Heart left ventricle (tissue), 16 donors: ENCODE results near the gene STARD9. TPM values are rescaled to one million over a fixed set of nuclear protein-coding genes. Genes with fewer than 3 reads are reported as not detected.
"Not testable (repeated sequence)": the region's sequence is repeated elsewhere in the genome, so short reads cannot be mapped to it uniquely, and the experiment has no call there.

Experiments
- ATAC-seq, 4 donors: fragments of 200-7000 bp; cut with Tn5 transposase; one replicate each; pipeline ENCODE4 v1.9.1; 2020 to 2022; ENCODE audit warnings: moderate library complexity in 4 of 4, mild to moderate bottlenecking in 3 of 4, moderate number of reproducible peaks in 1 of 4
- DNase-seq, 5 donors: peaks; one replicate each; pipeline ENCODE4 v3.0.0-alpha.2; 2020
- H3K27ac ChIP-seq, 12 donors: fragments of 200-600 bp; sonication (generic) in 4 of 12; one replicate each; pipeline versions ENCODE4 v1.5.0 to v1.8.0; 2016 to 2022; ENCODE audit warnings: mild to moderate bottlenecking in 2 of 12
- H3K27me3 ChIP-seq, 9 donors: fragments of 200-600 bp; sonication (generic) in 2 of 9; one replicate each; pipeline versions ENCODE4 v1.5.1 to v1.8.0; 2016 to 2022; ENCODE audit warnings: mild to moderate bottlenecking in 3 of 9
- H3K36me3 ChIP-seq, 9 donors: fragments of 200-600 bp; sonication (generic) in 2 of 9; one replicate each; pipeline versions ENCODE4 v1.5.0 to v1.8.0; 2018 to 2022; ENCODE audit warnings: mild to moderate bottlenecking in 2 of 9
- H3K4me1 ChIP-seq, 12 donors: fragments of 200-600 bp; sonication (generic) in 4 of 12; one replicate each; pipeline versions ENCODE4 v1.5.0 to v1.8.0; 2016 to 2022; ENCODE audit warnings: mild to moderate bottlenecking in 3 of 12
- H3K4me3 ChIP-seq, 12 donors: fragments of 200-600 bp; sonication (generic) in 4 of 12; one replicate each; pipeline versions ENCODE4 v1.5.0 to v1.8.0; 2017 to 2022; ENCODE audit warnings: mild to moderate bottlenecking in 9 of 12, moderate library complexity in 4 of 12
- H3K9me3 ChIP-seq, 12 donors: fragments of 200-600 bp; sonication (generic) in 4 of 12; one replicate each; pipeline versions ENCODE4 v1.5.0 to v1.8.0; 2016 to 2022; ENCODE audit warnings: mild to moderate bottlenecking in 1 of 12
- CTCF ChIP-seq, 12 donors: fragments of 200-600 bp; sonication (generic) in 4 of 12; IDR thresholded peaks; one replicate each; pipeline versions ENCODE4 v1.5.0 to v1.8.0; 2018 to 2022; ENCODE audit warnings: antibody characterized with exemption in 12 of 12, mild to moderate bottlenecking in 5 of 12
- POLR2A ChIP-seq, 2 donors: fragments of 450-650 bp; IDR thresholded peaks; one replicate each; pipeline ENCODE4 v1.6.1; 2017; ENCODE audit warnings: antibody characterized with exemption in 2 of 2, mild to moderate bottlenecking in 2 of 2, moderate library complexity in 2 of 2
- WGBS, 4 donors: extraction: QIAGEN DNeasy Blood & Tissue Kit in 2 of 4; methylation state at CpG; one replicate each; pipeline versions ENCODE4 v1.1.5 to v1.1.7; 2013 to 2018; 5-methylcytosine and 5-hydroxymethylcytosine counted together
- intact Hi-C, 10 donors: fragments of 100-400 bp; cut with DNase I; formaldehyde crosslinking; loops; one replicate each; pipeline versions ENCODE4 v1.11.1 to v1.14.2; 2022
- polyA plus RNA-seq, 2 donors: library from polyadenylated mRNA; stranded (reverse); fragments of 200-250 nt; gene quantifications; one replicate each; pipeline ENCODE4 v1.2.3, GENCODE V29; 2013
- total RNA-seq, 9 donors: library from RNA; depleted of rRNA in 2 of 9; stranded (reverse); fragments of >200 nt in 2 of 9; fragmentation: NEBNext Ultra II Directional in 3 of 9; extraction: Animal tissue kit (Norgen Biotek cat#: 25700) in 3 of 9; gene quantifications; one replicate each; pipeline versions ENCODE4 v1.1.0 to v1.2.4, GENCODE V29; 2016 to 2023
- donor health status: ischemic (EF 13 %, LVEDD 7.1; RV severe dilation, severe dysfunction).
- donor health status: healthy with polysubstance abuse.
- donor health status: DM: no; HTN: yes; CAD: no.
- donor health status: DM: no; HTN: no; CAD: no.
- donor health status: ischemic (EF 25% LVEDD 6.9; RV normal size, moderate dysfunction).
- donor health status: ischemic (EF 25% LVEDD 5.7; RV mildly dilated, moderate dysfunction).
- donor health status: healthy.
- donor health status: DM: yes; HTN: yes; CAD: no.
- donor health status: ischemic (EF 35%, LVEDD 5.7; RV mildly dilated, moderate dysfunction).
- donor health status: nonischemic (EF 11% LVEDD 7.7; RV severe dilation, severe dysfunction).
- donor health status: DM: yes; HTN: yes; CAD: no.
- donor health status: PGD.
- donor health status: ischemic (EF 29% LVEDD 5.4; RV normal size, mild dysfunction).
- donor health status: nonischemic (EF 23%, LVEDD 6.1; RV moderate dilation, normal function).

STARD9 gene
- total and polyA plus RNA-seq, 11 donors: 3.7 to 11.1 (median 8.0) TPM

- Histone ChIP-seq H3K27ac (peak overlapping the region in 11 of 12 donors; percentile 35 to 83 (median 65)), H3K4me1 (peaks cover 0 to 62% (median 33%) of the 10 kb centered on the region in 12 donors), H3K36me3 (peaks cover 0 to 10% (median 0%) of the 10 kb centered on the region in 9 donors), H3K9me3 (no peaks in the 10 kb centered on the region), H3K4me3 (peak overlapping the region in 1 of 12 donors; percentile 29), H3K27me3 (no peaks in the 10 kb centered on the region)
- TF ChIP-seq POLR2A (IDR thresholded peaks at IDR 0.05): no peak
- TF ChIP-seq CTCF (IDR thresholded peaks at IDR 0.05): no peak
- DNase-seq (peak in 4 of 5 donors; percentile 51 to 62 (median 56)), ATAC-seq (peak; percentile 66 to 90 (median 86))
- WGBS, 4 donors: 39 to 53% (median 46%) methylated on average over 4 of the region's 4 CpGs
- intact Hi-C loops: no loop called here
Observed at GRCh38 chr15:42593143-42593542, 17.7 kb downstream of the STARD9 start.

- H3K9me3 ChIP-seq: no peaks in the 10 kb centered on the region
- H3K4me3 ChIP-seq: no peak overlapping the region
- H3K27ac ChIP-seq: peak overlapping the region in 11 of 12 donors; percentile 35 to 83 (median 65)
- intact Hi-C loops: no loop called here
- H3K4me1 ChIP-seq: peaks cover 0 to 59% (median 29%) of the 10 kb centered on the region in 12 donors
- TF ChIP-seq CTCF (IDR thresholded peaks at IDR 0.05) (no peak), POLR2A (IDR thresholded peaks at IDR 0.05) (no peak)
- WGBS, 4 donors: 60 to 69% (median 69%) methylated on average over 5 of the region's 5 CpGs
- peaks cover 0 to 16% (median 0%) of the 10 kb centered on the region in 9 donors for H3K36me3 ChIP-seq
- no peaks in the 10 kb centered on the region for H3K27me3 ChIP-seq
- no peak for DNase-seq
- no peak for ATAC-seq
Observed at GRCh38 chr15:42594095-42594494, 18.7 kb downstream of the STARD9 start.

GRCh38 chr15:42595626-42596240, 20.3 kb downstream of the STARD9 start:
- ATAC-seq (peak in 3 of 4 donors; percentile 60 to 66 (median 66)), DNase-seq (peak in 4 of 5 donors; percentile 32 to 70 (median 44))
- intact Hi-C loops: no loop called here
- WGBS, 4 donors: 58 to 72% (median 68%) methylated on average over 4 of the region's 4 CpGs
- Histone ChIP-seq H3K4me1 (peaks cover 0 to 60% (median 29%) of the 10 kb centered on the region in 12 donors), H3K9me3 (no peaks in the 10 kb centered on the region), H3K4me3 (peak overlapping the region in 1 of 12 donors; percentile 10), H3K36me3 (peaks cover 0 to 14% (median 0%) of the 10 kb centered on the region in 9 donors), H3K27me3 (no peaks in the 10 kb centered on the region), H3K27ac (peak overlapping the region in 11 of 12 donors; percentile 5 to 76 (median 43))
- TF ChIP-seq POLR2A (IDR thresholded peaks at IDR 0.05) (no peak), CTCF (IDR thresholded peaks at IDR 0.05) (no peak)

GRCh38 chr15:42601316-42601715, 25.9 kb downstream of the STARD9 start:
- 95 to 98% (median 97%) methylated on average over 20 to 30 of the region's 30 CpGs for WGBS, 4 donors
- ATAC-seq, H3K27ac ChIP-seq, intact Hi-C loops, H3K9me3 ChIP-seq, DNase-seq, H3K4me3 ChIP-seq, H3K27me3 ChIP-seq: not testable (repeated sequence)
- H3K36me3 ChIP-seq: peaks cover 0 to 15% (median 0%) of the 10 kb centered on the region in 9 donors
- H3K4me1 ChIP-seq: peaks cover 7 to 35% (median 20%) of the 10 kb centered on the region in 12 donors
